B cell (primary cell): ENCODE results near the gene RAPGEF5. TPM values are rescaled to one million over a fixed set of nuclear protein-coding genes. Genes with fewer than 3 reads are reported as not detected.

Source experiments
- ATAC-seq: fragments of 200-7000 bp; cut with Tn5 transposase; one replicate; pipeline ENCODE4 v1.10.0; 2021; ENCODE audit warnings: low read depth, mild to moderate bottlenecking, moderate number of reproducible peaks, moderate library complexity
- CTCF ChIA-PET: fragments of 350-600 bp; sonication (Branson Sonifier 250); formaldehyde crosslinking; loops from one replicate; lab custom pipeline; 2021; ENCODE audit warnings: antibody characterized with exemption, inconsistent platforms; lab: Charles Lee
- POLR2A ChIA-PET: fragments of 350-600 bp; sonication (Branson Sonifier 250); formaldehyde crosslinking; loops from one replicate; lab custom pipeline; 2021; ENCODE audit warnings: antibody characterized with exemption; lab: Charles Lee
- DNase-seq: peaks from one replicate; pipeline ENCODE4 v3.0.0; 2013
- H2AFZ ChIP-seq: 2 replicates; pipeline ENCODE4 v1.6.1; 2012; ENCODE audit warnings: mild to moderate bottlenecking, low read depth, low read length; ENCODE audit not compliant: insufficient read depth, poor library complexity, severe bottlenecking
- H3K27ac ChIP-seq, 2 donors: 1 replicate in 1 of 2; 2 replicates in 1 of 2; pipeline ENCODE4 v1.5.1; 2012 to 2013; ENCODE audit warnings: low read length in 2 of 2, mild to moderate bottlenecking in 2 of 2, moderate library complexity in 1 of 2
- H3K27me3 ChIP-seq, 4 experiments: fragments of 200-600 bp in 1 of 4; sonication (generic) in 1 of 4; replicated peaks in 1 of 4; 1 replicate in 2 of 4; 2 replicates in 2 of 4; pipeline versions ENCODE4 v1.6.1 to v1.7.0; 2013 to 2016; ENCODE audit warnings: low read length in 3 of 4, mild to moderate bottlenecking in 2 of 4, mixed read lengths in 1 of 4, moderate library complexity in 1 of 4; ENCODE audit not compliant: insufficient read depth in 4 of 4, control insufficient read depth in 3 of 4; ENCODE audit errors: control extremely low read depth in 1 of 4
- H3K36me3 ChIP-seq, 2 experiments: replicated peaks in 1 of 2; 1 replicate in 1 of 2; 2 replicates in 1 of 2; pipeline versions ENCODE4 v1.6.1 to v1.7.1; 2013; ENCODE audit warnings: low read length in 1 of 2; ENCODE audit not compliant: insufficient read depth in 2 of 2, control insufficient read depth in 1 of 2; ENCODE audit errors: control extremely low read depth in 1 of 2, extremely low read depth in 1 of 2
- H3K4me1 ChIP-seq, 2 donors: fragments of 200-600 bp in 1 of 2; sonication (generic) in 1 of 2; 1 replicate in 1 of 2; 2 replicates in 1 of 2; pipeline versions ENCODE4 v1.5.1 to v1.6.1; 2013 to 2017; ENCODE audit warnings: low read length in 2 of 2; ENCODE audit not compliant: control insufficient read depth in 2 of 2, insufficient read depth in 2 of 2
- H3K4me2 ChIP-seq: replicated peaks from 2 replicates; pipeline ENCODE3; 2012; ENCODE audit warnings: mild to moderate bottlenecking, low read depth, low read length; ENCODE audit not compliant: poor library complexity, severe bottlenecking
- H3K4me3 ChIP-seq, 5 experiments: fragments of 200-600 bp in 1 of 5; sonication (generic) in 1 of 5; 1 replicate in 3 of 5; 2 replicates in 2 of 5; pipeline versions ENCODE4 v1.5.1 to v1.7.0; 2011 to 2016; ENCODE audit warnings: low read length in 4 of 5, mild to moderate bottlenecking in 4 of 5, low read depth in 2 of 5, control low read depth in 1 of 5, moderate library complexity in 1 of 5; ENCODE audit not compliant: insufficient read depth in 1 of 5; ENCODE audit errors: control extremely low read depth in 1 of 5, extremely low read depth in 1 of 5
- H3K79me2 ChIP-seq: fragments of 200-600 bp; sonication (generic); one replicate; pipeline ENCODE4 v1.6.0; 2016; ENCODE audit warnings: low read length; ENCODE audit not compliant: control insufficient read depth, insufficient read depth
- H3K9ac ChIP-seq: fragments of 200-600 bp; sonication (generic); 2 replicates; pipeline ENCODE4 v1.6.1; 2017; ENCODE audit warnings: mild to moderate bottlenecking, low read length, moderate library complexity
- H3K9me3 ChIP-seq, 3 donors: one replicate each; pipeline versions ENCODE4 v1.6.1 to v1.7.1; 2013; ENCODE audit warnings: low read length in 2 of 3; ENCODE audit not compliant: control insufficient read depth in 2 of 3, insufficient read depth in 1 of 3; ENCODE audit errors: control extremely low read depth in 1 of 3
- H4K20me1 ChIP-seq: 2 replicates; pipeline ENCODE4 v1.6.0; 2012; ENCODE audit warnings: mild to moderate bottlenecking, low read length; ENCODE audit not compliant: insufficient read depth, control insufficient read depth, poor library complexity, severe bottlenecking
- H3K27ac Mint-ChIP-seq: one replicate; pipeline ENCODE4 v1.8.0; 2021; ENCODE audit warnings: mixed read lengths
- H3K27me3 Mint-ChIP-seq: one replicate; pipeline ENCODE4 v1.8.0; 2021; ENCODE audit warnings: mixed read lengths
- H3K4me1 Mint-ChIP-seq: one replicate; pipeline ENCODE4 v1.8.0; 2021; ENCODE audit warnings: mixed read lengths
- H3K4me3 Mint-ChIP-seq: one replicate; pipeline ENCODE4 v1.8.0; 2021; ENCODE audit warnings: mixed read lengths
- H3K9me3 Mint-ChIP-seq: one replicate; pipeline ENCODE4 v1.8.0; 2022; ENCODE audit warnings: mixed read lengths; ENCODE audit not compliant: insufficient read depth
- EZH2 ChIP-seq: IDR thresholded peaks from 2 replicates; pipeline ENCODE4 v1.6.1; 2012; ENCODE audit warnings: borderline replicate concordance, low read depth, mild to moderate bottlenecking, moderate library complexity, low read length; ENCODE audit not compliant: insufficient read depth, poor library complexity, severe bottlenecking
- WGBS: methylation state at CpG from one replicate; pipeline ENCODE4 v1.1.5; 2013; ENCODE audit warnings: missing lambda C conversion rate; ENCODE audit not compliant: insufficient coverage; 5-methylcytosine and 5-hydroxymethylcytosine counted together
- intact Hi-C: fragments of 100-400 bp; cut with micrococcal nuclease; formaldehyde crosslinking; loops from one replicate; pipeline ENCODE4 v1.10.0; 2022
- polyA plus RNA-seq: library from polyadenylated mRNA; depleted of rRNA; stranded (reverse); fragments of >200 nt; gene quantifications from 2 replicates; pipeline ENCODE4 v1.2.3, GENCODE V29; 2012
- total RNA-seq, 2 donors: library from RNA; stranded (reverse); fragments of 120-200 nt in 1 of 2; gene quantifications; 1 replicate in 1 of 2; 2 replicates in 1 of 2; pipeline versions ENCODE4 v1.2.3 to v1.2.4, GENCODE V29; 2013 to 2022
- TF ChIP-seq, protein P1 (sequence below): fragments of 200-600 bp; IDR thresholded peaks from one replicate; pipeline ENCODE4 v1.8.0; 2022; ENCODE audit warnings: antibody characterized with exemption, mild to moderate bottlenecking

RAPGEF5 gene
- total and polyA plus RNA-seq, 2 donors (not counting 1 experiment from before 2014, with no cell fraction given), result 1.5 to 37.6 TPM

DNA sequence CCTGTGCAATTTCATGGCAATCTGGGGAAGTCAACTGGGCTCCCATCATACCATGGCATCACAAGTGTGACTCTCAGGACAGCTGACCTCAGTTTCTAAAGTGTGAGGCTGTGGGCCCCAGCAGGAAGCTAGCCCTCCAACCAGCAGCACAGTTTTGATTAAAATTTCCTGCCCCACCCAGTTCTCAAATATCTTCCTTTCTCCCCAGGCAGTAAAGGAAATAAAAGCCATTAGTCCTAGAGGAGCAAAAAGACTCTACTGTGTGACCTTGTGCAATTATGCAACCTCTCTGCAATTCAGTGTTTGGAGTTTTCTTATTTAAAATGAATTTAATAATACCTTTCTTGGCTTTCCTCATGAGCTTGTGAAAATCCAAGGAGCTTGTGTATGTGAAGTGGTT, 268.1 kb downstream of the RAPGEF5 start:
- Mint-ChIP-seq H3K9me3 (no peaks in the 10 kb centered on the region), H3K4me1 (peaks cover 3% of the 10 kb centered on the region), H3K27ac (no peak overlapping the region), H3K4me3 (no peak overlapping the region), H3K27me3 (peaks cover 7% of the 10 kb centered on the region)
- POLR2A ChIA-PET, result no interaction called here
- H3K9me3 ChIP-seq, result peaks cover 0 to 10% (median 0%) of the 10 kb centered on the region in 3 donors
- intact Hi-C loops, result loop anchor here (10.0 kb wide), 1 partner anchor 144 kb away; the partner anchor contains the start of gene CDCA7L
- H4K20me1 ChIP-seq, result no peaks in the 10 kb centered on the region
- no peak overlapping the region for H3K4me2 ChIP-seq
- ATAC-seq (no peak), DNase-seq (no peak)
- H3K79me2 ChIP-seq, result no peaks in the 10 kb centered on the region
- H2AFZ ChIP-seq, result no peak overlapping the region
- peaks cover under 1 to 1% of the 10 kb centered on the region in 2 donors for H3K4me1 ChIP-seq
- H3K9ac ChIP-seq, result no peak overlapping the region
- H3K27me3 ChIP-seq, result peaks cover 0 to 3% (median 0%) of the 10 kb centered on the region in 4 experiments
- CTCF ChIA-PET, result interaction anchor here (1.2 to 1.5 kb wide), 2 partner anchors 15 to 24 kb away, joined by 3 to 6 read pairs; no protein-coding TSS in a partner anchor
- H3K4me3 ChIP-seq, result no peak overlapping the region
- TF ChIP-seq, protein P1, sequence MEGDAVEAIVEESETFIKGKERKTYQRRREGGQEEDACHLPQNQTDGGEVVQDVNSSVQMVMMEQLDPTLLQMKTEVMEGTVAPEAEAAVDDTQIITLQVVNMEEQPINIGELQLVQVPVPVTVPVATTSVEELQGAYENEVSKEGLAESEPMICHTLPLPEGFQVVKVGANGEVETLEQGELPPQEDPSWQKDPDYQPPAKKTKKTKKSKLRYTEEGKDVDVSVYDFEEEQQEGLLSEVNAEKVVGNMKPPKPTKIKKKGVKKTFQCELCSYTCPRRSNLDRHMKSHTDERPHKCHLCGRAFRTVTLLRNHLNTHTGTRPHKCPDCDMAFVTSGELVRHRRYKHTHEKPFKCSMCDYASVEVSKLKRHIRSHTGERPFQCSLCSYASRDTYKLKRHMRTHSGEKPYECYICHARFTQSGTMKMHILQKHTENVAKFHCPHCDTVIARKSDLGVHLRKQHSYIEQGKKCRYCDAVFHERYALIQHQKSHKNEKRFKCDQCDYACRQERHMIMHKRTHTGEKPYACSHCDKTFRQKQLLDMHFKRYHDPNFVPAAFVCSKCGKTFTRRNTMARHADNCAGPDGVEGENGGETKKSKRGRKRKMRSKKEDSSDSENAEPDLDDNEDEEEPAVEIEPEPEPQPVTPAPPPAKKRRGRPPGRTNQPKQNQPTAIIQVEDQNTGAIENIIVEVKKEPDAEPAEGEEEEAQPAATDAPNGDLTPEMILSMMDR, result no peak
- TF ChIP-seq EZH2, result no peak
- H3K36me3 ChIP-seq, result no peaks in the 10 kb centered on the region
- no peak overlapping the region for H3K27ac ChIP-seq

DNA sequence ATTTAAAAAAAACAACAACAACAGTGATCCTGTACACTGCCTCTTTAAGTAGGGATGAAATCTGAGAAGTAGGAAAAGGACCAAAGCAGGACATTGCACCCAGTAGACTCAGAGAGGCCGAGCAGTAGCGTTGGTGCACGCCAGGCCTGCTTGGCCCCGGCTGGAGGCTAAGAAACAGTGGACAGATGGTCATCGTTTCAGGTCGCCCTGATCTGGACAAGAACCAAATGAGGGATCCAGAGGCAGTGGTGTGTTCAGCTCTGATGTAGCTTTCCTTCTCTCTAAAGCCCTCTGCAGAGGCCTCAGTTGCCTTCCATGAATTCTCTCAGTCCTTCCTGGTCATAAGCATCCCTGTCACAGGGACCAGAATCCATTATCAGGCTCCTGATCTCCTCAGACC, 269.1 kb downstream of the RAPGEF5 start:
- Histone ChIP-seq H3K27ac (no peak overlapping the region), H3K79me2 (no peaks in the 10 kb centered on the region), H3K4me1 (peaks cover 3 to 7% of the 10 kb centered on the region in 2 donors), H3K9me3 (peaks cover 0 to 9% (median 0%) of the 10 kb centered on the region in 3 donors), H3K4me2 (no peak overlapping the region), H3K4me3 (no peak overlapping the region), H3K36me3 (no peaks in the 10 kb centered on the region), H3K27me3 (peaks cover 0 to under 1% (median 0%) of the 10 kb centered on the region in 4 experiments), H2AFZ (no peak overlapping the region), H3K9ac (no peak overlapping the region), H4K20me1 (no peaks in the 10 kb centered on the region)
- ChIA-PET POLR2A (no interaction called here), CTCF (no interaction called here)
- Mint-ChIP-seq H3K4me1 (peaks cover 10% of the 10 kb centered on the region), H3K27me3 (peaks cover 7% of the 10 kb centered on the region), H3K4me3 (no peak overlapping the region), H3K9me3 (no peaks in the 10 kb centered on the region), H3K27ac (no peak overlapping the region)
- no peak for ATAC-seq
- intact Hi-C loops, result loop anchor here (10.0 kb wide), 1 partner anchor 143 kb away; the partner anchor contains the start of gene CDCA7L
- WGBS, result 96% methylated on average over 6 of the region's 6 CpGs
- TF ChIP-seq, protein P1, result no peak
- TF ChIP-seq EZH2, result no peak
- DNase-seq, result no peak
